ENCODE results near the gene PADI4.
"Not testable (repeated sequence)": the region's sequence is repeated elsewhere in the genome, so short reads cannot be mapped to it uniquely, and the experiment has no call there.

The PADI4 gene

DNA sequence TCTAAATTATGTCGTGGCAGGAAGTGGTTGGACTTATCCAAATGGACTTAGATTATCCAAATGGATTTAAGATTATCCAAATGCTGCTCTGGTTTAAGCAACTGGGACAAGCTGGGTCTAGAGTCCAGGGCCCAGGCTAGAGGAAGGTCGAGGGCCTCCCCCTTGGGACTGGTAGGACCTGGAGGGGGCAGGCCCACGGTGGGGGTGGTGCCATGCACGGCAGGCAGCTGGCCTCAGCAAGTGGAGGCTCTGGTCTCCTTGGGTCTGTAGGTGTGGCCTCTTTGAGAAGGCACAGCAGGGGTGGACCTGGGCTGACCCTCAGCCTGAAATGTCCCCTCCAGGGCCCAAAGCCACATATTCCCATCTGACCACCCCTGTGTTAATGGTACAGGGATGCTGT, 93.8 kb downstream of the PADI4 start:
- DNase-seq = no peak

DNA sequence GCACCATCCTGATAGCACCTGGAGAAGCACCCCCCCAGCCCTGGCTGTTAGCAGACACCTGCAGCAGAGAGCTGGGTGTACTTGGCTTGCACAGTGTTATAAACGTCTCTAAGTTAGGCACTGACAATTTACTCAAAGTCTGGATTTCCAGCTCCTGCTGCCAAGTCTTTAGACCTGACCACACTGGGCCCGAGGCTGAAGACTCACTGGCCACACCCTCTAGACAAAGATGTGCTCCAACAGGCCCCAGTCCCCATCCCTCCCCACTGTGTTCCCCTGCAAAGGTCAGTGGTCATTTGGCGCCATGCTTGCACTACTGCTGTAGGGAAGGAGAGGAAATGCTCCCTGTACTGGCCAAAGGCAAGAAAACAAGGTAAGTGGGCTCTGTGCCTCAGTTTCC, 95.1 kb downstream of the PADI4 start:
- no peak for DNase-seq

DNA sequence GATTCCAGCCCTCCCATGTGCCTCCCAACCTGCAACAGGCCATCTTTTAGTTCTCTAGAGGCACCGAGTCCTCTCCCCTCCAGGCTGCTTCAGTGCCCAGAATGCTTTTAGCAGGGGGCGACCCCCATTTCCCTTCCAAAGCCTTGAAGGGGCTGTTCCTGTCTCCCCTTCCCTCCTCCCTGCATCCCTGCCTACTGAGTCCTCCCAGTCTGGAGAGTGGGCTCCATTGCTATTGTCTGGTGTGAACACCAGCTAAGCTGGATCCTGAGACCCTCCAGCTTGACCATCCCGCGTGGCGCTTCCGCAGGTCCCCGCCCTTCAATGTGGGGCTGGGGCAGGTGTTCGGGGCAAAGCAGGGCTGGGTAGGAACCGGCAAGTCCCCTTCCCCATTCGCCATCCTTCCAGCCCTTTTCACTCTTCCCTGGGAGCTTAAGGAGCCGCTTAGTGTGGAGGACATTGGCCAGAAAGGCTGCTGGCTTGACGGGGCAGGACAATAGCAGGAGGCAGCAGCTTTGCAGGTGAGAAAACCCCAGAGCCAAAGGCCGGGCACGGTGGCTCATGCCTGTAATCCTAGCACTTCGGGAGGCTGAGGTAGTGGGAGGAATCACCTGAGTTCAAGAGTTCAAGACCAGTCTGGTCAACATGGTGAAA, 96.2 kb downstream of the PADI4 start:
- no peak for DNase-seq

DNA sequence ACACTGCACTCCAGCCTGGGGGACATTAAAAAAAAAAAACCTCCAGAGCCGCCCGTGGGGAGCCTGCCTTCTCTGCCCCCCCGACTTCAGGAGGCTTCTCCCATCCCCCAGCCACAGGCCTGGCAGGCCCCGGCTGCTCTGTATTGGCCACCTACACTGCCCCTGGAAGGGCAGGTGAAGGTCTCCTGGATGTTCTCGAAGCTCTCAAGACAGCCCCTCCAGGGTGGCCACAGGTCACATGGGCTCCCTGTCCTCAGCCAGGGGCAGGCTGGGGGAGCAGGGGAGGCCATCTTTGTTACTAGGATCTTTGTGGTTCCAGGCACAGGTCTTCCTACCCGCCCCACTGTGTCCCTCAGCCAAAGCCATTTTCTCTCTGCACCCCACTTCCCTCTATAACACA, 96.8 kb downstream of the PADI4 start:
- no peak for DNase-seq

DNA sequence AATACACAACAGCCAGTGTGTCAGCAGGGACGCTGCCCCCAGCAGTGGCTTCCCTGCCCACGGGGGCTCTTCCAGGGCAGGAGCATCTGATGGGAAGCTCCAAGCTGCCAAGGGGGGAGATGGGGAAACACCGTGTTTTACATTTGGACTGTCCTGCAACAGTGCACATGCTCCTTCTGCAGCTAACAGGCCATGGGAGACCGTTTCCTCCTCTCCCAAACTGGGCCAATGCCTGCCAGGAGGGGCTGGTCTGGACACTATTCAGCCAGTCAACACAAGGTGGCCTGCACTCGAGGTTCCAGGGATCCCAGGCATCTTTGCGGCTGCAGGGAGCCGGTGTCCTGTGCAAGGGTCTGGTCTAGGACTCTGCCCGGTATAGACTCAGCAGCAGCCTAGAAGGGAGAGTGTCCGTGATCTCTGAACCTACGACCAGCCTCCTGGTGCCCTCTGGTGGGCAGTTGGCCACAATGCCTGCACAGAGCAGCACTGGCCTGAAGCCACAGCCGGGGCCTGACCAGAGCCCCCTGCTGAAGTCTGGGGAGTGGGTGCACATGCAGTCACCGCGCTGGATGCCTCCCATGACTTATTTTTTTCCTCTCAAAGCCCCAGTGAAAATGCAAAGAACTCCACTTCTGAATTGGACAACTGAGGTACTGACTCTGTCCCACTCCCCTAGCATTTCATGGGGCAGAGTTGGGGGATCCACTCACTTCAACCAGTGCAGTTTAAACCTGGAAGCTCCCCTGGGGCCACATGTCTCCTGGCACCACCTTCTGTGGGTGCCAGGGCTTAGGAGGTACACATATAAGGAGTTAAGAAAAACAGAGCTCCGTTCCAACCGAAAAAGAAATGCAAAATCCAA, 98.1 kb downstream of the PADI4 start:
- DNase-seq = peak; percentile 14

DNA sequence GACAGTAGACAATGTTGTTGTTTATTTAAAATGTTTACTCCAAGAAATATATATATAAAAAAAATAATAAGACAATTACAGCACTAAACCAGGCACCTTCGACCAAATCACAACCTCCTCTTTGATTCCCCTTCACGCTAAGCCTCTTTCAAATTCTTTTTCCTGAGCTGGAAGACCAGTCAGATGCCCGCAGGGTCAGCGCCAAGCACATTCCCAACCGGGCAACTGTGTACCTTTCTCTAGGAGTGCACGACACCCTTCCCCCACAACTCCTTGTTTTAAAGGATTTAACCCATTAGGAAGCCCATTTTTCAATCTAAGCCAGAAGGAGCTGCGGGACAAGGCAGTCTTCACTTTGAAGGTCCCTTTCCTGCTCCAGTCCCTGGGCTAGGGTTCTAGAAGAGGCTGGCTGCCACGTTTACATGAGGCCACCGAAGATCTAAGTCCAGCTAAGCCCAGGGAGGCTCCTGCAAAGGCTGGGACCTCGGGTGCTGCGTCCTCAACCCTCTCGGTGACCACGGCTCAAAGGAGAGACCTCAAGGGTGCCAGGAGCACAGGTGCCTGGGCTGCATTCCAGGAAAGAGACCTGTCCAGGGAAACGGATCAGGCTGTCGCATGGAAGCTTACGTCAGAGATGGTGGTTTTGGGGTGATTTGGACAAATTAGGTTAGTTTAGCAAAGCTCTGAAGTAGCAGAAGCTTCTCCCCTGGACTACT, 98.9 kb downstream of the PADI4 start:
- DNase-seq = not testable (repeated sequence)

DNA sequence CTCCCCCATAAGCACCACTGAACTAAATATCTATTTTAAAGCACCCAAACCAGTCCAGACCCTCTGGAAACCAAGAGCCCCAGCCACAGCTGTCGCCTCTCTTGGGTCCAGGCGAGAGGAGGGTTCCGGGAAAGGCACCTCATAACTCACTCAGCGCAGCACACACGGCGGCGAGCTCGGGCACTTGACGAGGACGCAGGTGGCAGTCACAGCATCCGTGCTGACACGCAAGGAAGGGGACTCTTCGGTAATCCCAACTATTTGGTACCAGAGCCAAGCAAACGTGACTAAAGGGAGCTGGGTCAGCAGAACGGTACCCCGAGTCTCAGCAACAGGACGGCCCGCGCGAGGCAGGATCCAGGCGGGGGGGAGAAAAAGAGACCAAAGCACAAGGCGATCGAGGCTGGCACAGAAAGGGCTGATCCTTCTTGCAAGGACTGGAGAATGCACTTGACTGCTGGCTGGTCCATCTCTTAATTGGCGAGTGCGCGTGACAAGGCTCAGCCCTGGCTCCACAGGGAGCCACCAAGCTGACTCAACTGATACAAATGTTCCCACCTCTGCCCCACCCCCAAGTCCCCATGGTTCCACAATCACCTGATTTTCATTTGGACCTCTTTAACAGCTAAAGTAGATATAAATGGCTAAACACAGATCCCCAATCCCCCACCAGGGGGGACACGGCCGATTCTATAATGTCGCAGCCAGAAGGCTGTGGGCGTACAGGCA, 100.0 kb downstream of the PADI4 start:
- not testable (repeated sequence) for DNase-seq

DNA sequence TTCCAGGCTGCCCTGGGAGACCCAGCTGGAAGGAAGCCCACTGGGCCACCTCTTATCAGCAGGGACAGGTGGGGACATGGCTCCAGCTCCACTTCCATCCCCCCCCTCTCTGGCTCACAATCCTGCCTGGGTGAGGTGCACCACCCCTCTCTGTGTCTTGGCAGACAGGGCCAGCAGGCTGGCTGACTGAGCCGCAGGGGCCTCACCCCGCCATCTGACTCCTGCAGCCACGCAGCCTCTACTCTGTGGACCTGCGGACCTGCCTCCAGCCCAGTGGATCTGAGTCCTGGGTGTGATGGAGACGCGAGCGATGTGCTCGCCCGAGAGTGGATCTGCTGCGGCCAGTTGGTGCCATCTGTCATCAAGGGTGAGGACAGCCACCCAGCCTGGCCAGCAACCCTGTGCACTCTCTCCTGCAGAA, 101.4 kb downstream of the PADI4 start:
- no peak for DNase-seq

DNA sequence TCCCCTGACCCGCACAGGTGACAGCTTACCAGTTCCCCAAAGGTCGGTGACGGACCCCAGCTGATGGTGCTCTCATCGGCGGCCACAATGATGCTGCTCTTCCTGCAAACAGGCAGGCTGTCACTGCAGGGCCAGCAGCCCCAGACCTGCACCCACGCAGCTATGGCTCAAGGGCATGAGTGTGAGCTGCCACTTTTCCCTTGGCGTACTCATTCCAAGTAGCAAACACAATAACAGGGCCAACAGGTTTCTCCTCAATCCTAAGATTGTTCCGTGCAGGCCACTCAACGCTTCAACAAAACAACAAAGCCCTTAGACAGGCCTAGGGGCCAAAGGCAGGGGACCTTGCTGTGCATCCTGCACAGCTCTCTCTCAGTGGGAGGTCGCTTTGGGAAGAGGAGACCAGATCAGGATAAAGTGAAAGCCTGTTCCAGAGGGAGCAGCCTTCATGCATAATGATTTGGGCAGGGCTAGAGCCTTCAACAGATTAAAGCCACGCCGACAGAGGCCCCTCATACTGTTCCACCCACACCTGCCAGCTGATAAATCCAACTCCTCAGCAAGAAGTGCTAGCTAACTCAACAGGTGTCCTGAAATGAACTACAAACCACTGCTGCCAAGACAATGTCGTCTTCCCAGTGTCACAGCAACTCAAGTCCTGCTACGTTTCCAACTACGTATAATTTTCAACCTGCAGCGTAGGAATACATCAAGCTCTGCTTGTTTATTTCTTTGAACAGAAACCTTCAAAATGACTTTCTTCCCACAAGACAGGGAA, 104.3 kb downstream of the PADI4 start:
- no peak for DNase-seq

Measured in CD4-positive, alpha-beta T cell treated with Interleukin-4 for 4 hours (primary cell).